ENCODE results near the gene RPAP2.

- TF ChIP-seq CTCF (conservative IDR thresholded peaks at IDR 0.05; ENCODE audit: low read length) (no peak), EZH2phosphoT487 (IDR thresholded peaks at IDR 0.05; ENCODE audit: borderline replicate concordance, low read depth, low read length) (no peak)
Observed at GRCh38 chr1:92447033-92447681, 148.3 kb downstream of the RPAP2 start.
